Measurements from ENCODE around the gene GAS2.

The GAS2 gene

GRCh38 chr11:22768281-22768680 lies 101.9 kb downstream of the GAS2 start:
- TF ChIP-seq SIN3A (IDR thresholded peaks at IDR 0.05; ENCODE audit: borderline replicate concordance, insufficient read depth, low read length), result no peak
- TF ChIP-seq, protein P1, sequence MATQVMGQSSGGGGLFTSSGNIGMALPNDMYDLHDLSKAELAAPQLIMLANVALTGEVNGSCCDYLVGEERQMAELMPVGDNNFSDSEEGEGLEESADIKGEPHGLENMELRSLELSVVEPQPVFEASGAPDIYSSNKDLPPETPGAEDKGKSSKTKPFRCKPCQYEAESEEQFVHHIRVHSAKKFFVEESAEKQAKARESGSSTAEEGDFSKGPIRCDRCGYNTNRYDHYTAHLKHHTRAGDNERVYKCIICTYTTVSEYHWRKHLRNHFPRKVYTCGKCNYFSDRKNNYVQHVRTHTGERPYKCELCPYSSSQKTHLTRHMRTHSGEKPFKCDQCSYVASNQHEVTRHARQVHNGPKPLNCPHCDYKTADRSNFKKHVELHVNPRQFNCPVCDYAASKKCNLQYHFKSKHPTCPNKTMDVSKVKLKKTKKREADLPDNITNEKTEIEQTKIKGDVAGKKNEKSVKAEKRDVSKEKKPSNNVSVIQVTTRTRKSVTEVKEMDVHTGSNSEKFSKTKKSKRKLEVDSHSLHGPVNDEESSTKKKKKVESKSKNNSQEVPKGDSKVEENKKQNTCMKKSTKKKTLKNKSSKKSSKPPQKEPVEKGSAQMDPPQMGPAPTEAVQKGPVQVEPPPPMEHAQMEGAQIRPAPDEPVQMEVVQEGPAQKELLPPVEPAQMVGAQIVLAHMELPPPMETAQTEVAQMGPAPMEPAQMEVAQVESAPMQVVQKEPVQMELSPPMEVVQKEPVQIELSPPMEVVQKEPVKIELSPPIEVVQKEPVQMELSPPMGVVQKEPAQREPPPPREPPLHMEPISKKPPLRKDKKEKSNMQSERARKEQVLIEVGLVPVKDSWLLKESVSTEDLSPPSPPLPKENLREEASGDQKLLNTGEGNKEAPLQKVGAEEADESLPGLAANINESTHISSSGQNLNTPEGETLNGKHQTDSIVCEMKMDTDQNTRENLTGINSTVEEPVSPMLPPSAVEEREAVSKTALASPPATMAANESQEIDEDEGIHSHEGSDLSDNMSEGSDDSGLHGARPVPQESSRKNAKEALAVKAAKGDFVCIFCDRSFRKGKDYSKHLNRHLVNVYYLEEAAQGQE (IDR thresholded peaks at IDR 0.05; ENCODE audit: insufficient read depth in 1 of 2, low read depth in 2 of 2, low read length in 2 of 2), result no peak
- TF ChIP-seq TAF1 (IDR thresholded peaks at IDR 0.05; ENCODE audit: borderline replicate concordance, insufficient read depth, low read length), result no peak
- TF ChIP-seq POLR2AphosphoS5 (IDR thresholded peaks at IDR 0.05; ENCODE audit: low read depth, low read length), result no peak
- no peak for TF ChIP-seq FOXP2 (optimal IDR thresholded peaks at IDR 0.05; ENCODE audit: borderline replicate concordance, extremely low read depth, extremely low read length, insufficient read depth)

GRCh38 chr11:22769081-22769480 lies 102.7 kb downstream of the GAS2 start:
- no peak for TF ChIP-seq SIN3A (IDR thresholded peaks at IDR 0.05; ENCODE audit: borderline replicate concordance, insufficient read depth, low read length)
- no peak for TF ChIP-seq FOXP2 (optimal IDR thresholded peaks at IDR 0.05; ENCODE audit: borderline replicate concordance, extremely low read depth, extremely low read length, insufficient read depth)
- TF ChIP-seq TAF1 (IDR thresholded peaks at IDR 0.05; ENCODE audit: borderline replicate concordance, insufficient read depth, low read length), result no peak

- TF ChIP-seq, protein P1 (IDR thresholded peaks at IDR 0.05; ENCODE audit: insufficient read depth in 1 of 2, low read depth in 2 of 2, low read length in 2 of 2), result no peak
- no peak for TF ChIP-seq POLR2AphosphoS5 (IDR thresholded peaks at IDR 0.05; ENCODE audit: low read depth, low read length)
- TF ChIP-seq SIN3A (IDR thresholded peaks at IDR 0.05; ENCODE audit: borderline replicate concordance, insufficient read depth, low read length), result no peak
- no peak for TF ChIP-seq FOXP2 (optimal IDR thresholded peaks at IDR 0.05; ENCODE audit: borderline replicate concordance, extremely low read depth, extremely low read length, insufficient read depth)
- no peak for TF ChIP-seq TAF1 (IDR thresholded peaks at IDR 0.05; ENCODE audit: borderline replicate concordance, insufficient read depth, low read length)
These were observed 108.3 kb downstream of the GAS2 start for GRCh38 chr11:22774716-22775115.

DNA sequence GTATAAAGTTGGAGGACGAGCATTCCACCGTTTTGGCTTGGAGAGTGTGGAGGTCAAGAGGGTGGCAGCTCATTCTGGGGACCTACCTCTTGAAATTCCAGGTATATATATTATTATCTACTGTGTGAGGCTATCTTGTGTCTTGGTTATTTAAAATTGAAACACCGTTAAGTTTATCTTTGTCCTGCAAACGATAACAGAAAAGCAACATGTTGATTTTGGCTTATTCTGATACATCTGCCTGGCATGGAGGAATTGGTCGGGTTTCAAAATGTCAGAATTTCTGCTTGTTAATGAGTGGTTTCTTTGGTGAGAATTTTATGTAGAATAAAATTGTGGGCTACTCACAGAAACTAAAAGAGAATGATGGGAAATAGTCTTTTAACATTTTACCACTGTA lies 108.8 kb downstream of the GAS2 start:
- TF ChIP-seq POLR2AphosphoS5 (IDR thresholded peaks at IDR 0.05; ENCODE audit: low read depth, low read length) (no peak), FOXP2 (optimal IDR thresholded peaks at IDR 0.05; ENCODE audit: borderline replicate concordance, extremely low read depth, extremely low read length, insufficient read depth) (no peak), TAF1 (IDR thresholded peaks at IDR 0.05; ENCODE audit: borderline replicate concordance, insufficient read depth, low read length) (no peak), SIN3A (IDR thresholded peaks at IDR 0.05; ENCODE audit: borderline replicate concordance, insufficient read depth, low read length) (no peak)
- TF ChIP-seq, protein P1 (IDR thresholded peaks at IDR 0.05; ENCODE audit: insufficient read depth in 1 of 2, low read depth in 2 of 2, low read length in 2 of 2), result no peak

DNA sequence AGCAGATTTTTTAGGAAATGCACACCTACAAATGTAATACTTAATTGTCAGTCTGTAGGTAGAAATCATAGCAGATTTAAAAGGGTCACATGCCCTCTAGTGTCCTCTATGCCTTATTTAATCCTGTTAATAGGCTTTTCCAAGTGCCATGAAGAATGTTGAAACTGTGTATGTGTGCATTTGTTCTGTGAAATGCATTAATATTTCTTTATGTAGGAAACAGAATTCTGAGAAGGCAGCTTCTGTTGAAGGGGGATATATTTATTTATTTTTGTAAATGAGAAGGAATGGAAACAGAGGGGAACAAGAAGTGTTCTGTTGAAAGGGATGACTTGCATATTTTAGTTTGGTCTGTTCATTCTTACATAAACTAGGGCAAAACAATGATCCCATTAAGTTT lies 112.2 kb downstream of the GAS2 start:
- TF ChIP-seq POLR2AphosphoS5 (IDR thresholded peaks at IDR 0.05; ENCODE audit: low read depth, low read length), result no peak
- no peak for TF ChIP-seq FOXP2 (optimal IDR thresholded peaks at IDR 0.05; ENCODE audit: borderline replicate concordance, extremely low read depth, extremely low read length, insufficient read depth)
- no peak for TF ChIP-seq TAF1 (IDR thresholded peaks at IDR 0.05; ENCODE audit: borderline replicate concordance, insufficient read depth, low read length)
- TF ChIP-seq, protein P1 (IDR thresholded peaks at IDR 0.05; ENCODE audit: insufficient read depth in 1 of 2, low read depth in 2 of 2, low read length in 2 of 2), result no peak
- no peak for TF ChIP-seq SIN3A (IDR thresholded peaks at IDR 0.05; ENCODE audit: borderline replicate concordance, insufficient read depth, low read length)

Measured in PFSK-1 (cell line).